Activated T-cell treated with anti-CD3 and anti-CD28 coated beads, Interleukin-2, amount 50 U/mL, for 4 hours (primary cell): ENCODE data around the gene ZNF699. TPM values are rescaled to one million over a fixed set of nuclear protein-coding genes. Genes with fewer than 3 reads are reported as not detected.
A peak's percentile ranks its signal among the peaks of the same experiment; 100 is the strongest.
"Not testable (repeated sequence)": the region's sequence is repeated elsewhere in the genome, so short reads cannot be mapped to it uniquely, and the experiment has no call there.

Experiments
- ATAC-seq, 2 donors: fragments of 200-7000 bp; cut with Tn5 transposase; one replicate each; pipeline ENCODE4 v1.10.0; 2021
- DNase-seq: peaks from one replicate; pipeline ENCODE4 v3.0.0-alpha.2; 2020
- H3K27me3 Mint-ChIP-seq: one replicate; pipeline ENCODE4 v1.8.0; 2021; ENCODE audit warnings: low read depth, mixed read lengths
- H3K36me3 Mint-ChIP-seq: one replicate; pipeline ENCODE4 v1.8.0; 2022; ENCODE audit warnings: mixed read lengths; ENCODE audit not compliant: insufficient read depth
- H3K4me1 Mint-ChIP-seq: one replicate; pipeline ENCODE4 v1.8.0; 2021; ENCODE audit warnings: low read depth, mixed read lengths
- H3K4me3 Mint-ChIP-seq: one replicate; pipeline ENCODE4 v1.8.0; 2021; ENCODE audit warnings: mild to moderate bottlenecking, moderate library complexity, mixed read lengths
- H3K9me3 Mint-ChIP-seq: one replicate; pipeline ENCODE4 v1.8.0; 2021; ENCODE audit warnings: mixed read lengths
- total RNA-seq, 3 donors: library from RNA; stranded (reverse); gene quantifications; one replicate each; pipeline ENCODE4 v1.2.1, GENCODE V29; 2021

ZNF699 gene
- total RNA-seq, 3 donors from 2014 or later = 3.5 to 5.6 (median 3.8) TPM

GRCh38 chr19:9321338-9321737 lies 11.7 kb upstream of the ZNF699 start:
- DNase-seq = no peak
- H3K4me3 Mint-ChIP-seq = no peak overlapping the region
- peaks cover 12% of the 10 kb centered on the region for H3K36me3 Mint-ChIP-seq
- peaks cover 19% of the 10 kb centered on the region for H3K9me3 Mint-ChIP-seq
- ATAC-seq = no peak
- H3K27me3 Mint-ChIP-seq = no peaks in the 10 kb centered on the region
- peaks cover 20% of the 10 kb centered on the region for H3K4me1 Mint-ChIP-seq

GRCh38 chr19:9313756-9314155 lies 4.1 kb upstream of the ZNF699 start:
- Mint-ChIP-seq H3K36me3 (peaks cover 2% of the 10 kb centered on the region), H3K4me3 (no peak overlapping the region), H3K4me1 (peaks cover 4% of the 10 kb centered on the region), H3K9me3 (peaks cover 17% of the 10 kb centered on the region), H3K27me3 (peaks cover 7% of the 10 kb centered on the region)
- DNase-seq (no peak), ATAC-seq (no peak)

- peaks cover 12% of the 10 kb centered on the region for H3K36me3 Mint-ChIP-seq
- peak; percentile 79 for DNase-seq
Observed at GRCh38 chr19:9309974-9310446, 372 bp upstream of the ZNF699 start.

GRCh38 chr19:9308091-9308770 lies 1.4 kb downstream of the ZNF699 start:
- no peak for ATAC-seq
- Mint-ChIP-seq H3K27me3 (no peaks in the 10 kb centered on the region), H3K36me3 (peaks cover 27% of the 10 kb centered on the region), H3K9me3 (peaks cover 7% of the 10 kb centered on the region), H3K4me1 (peaks cover 16% of the 10 kb centered on the region), H3K4me3 (peak overlapping the region; percentile 88)
- no peak for DNase-seq

More at GRCh38 chr19:9309974-9310446, 372 bp upstream of the ZNF699 start:
- Mint-ChIP-seq H3K4me3 (peak overlapping the region; percentile 88), H3K27me3 (no peaks in the 10 kb centered on the region), H3K4me1 (peaks cover 16% of the 10 kb centered on the region), H3K9me3 (peaks cover 9% of the 10 kb centered on the region)
- ATAC-seq = peak; percentile 77 to 79

- H3K27me3 Mint-ChIP-seq = no peaks in the 10 kb centered on the region
- ATAC-seq = no peak
- no peak overlapping the region for H3K4me3 Mint-ChIP-seq
- H3K4me1 Mint-ChIP-seq = peaks cover 16% of the 10 kb centered on the region
- H3K9me3 Mint-ChIP-seq = peaks cover 14% of the 10 kb centered on the region
- DNase-seq = no peak
- peaks cover 44% of the 10 kb centered on the region for H3K36me3 Mint-ChIP-seq
Observed at GRCh38 chr19:9306443-9306842, 3.2 kb downstream of the ZNF699 start.

- no peak for DNase-seq
- Mint-ChIP-seq H3K36me3 (peaks cover 74% of the 10 kb centered on the region), H3K4me1 (no peaks in the 10 kb centered on the region), H3K4me3 (no peak overlapping the region), H3K9me3 (peaks cover 60% of the 10 kb centered on the region), H3K27me3 (no peaks in the 10 kb centered on the region)
- ATAC-seq = no peak
Observed at GRCh38 chr19:9296336-9296735, 13.3 kb downstream of the ZNF699 start.

GRCh38 chr19:9295411-9295849 lies 14.2 kb downstream of the ZNF699 start:
- ATAC-seq (no peak), DNase-seq (no peak)
- H3K4me1 Mint-ChIP-seq = no peaks in the 10 kb centered on the region
- peaks cover 56% of the 10 kb centered on the region for H3K9me3 Mint-ChIP-seq
- no peaks in the 10 kb centered on the region for H3K27me3 Mint-ChIP-seq
- peaks cover 66% of the 10 kb centered on the region for H3K36me3 Mint-ChIP-seq
- no peak overlapping the region for H3K4me3 Mint-ChIP-seq

- H3K4me1 Mint-ChIP-seq = no peaks in the 10 kb centered on the region
- H3K9me3 Mint-ChIP-seq = peaks cover 40% of the 10 kb centered on the region
- peaks cover 32% of the 10 kb centered on the region for H3K36me3 Mint-ChIP-seq
- no peak overlapping the region for H3K4me3 Mint-ChIP-seq
- no peaks in the 10 kb centered on the region for H3K27me3 Mint-ChIP-seq
- DNase-seq = no peak
- ATAC-seq = no peak
Observed at GRCh38 chr19:9289231-9289884, 20.3 kb downstream of the ZNF699 start.

- not testable (repeated sequence) for H3K36me3 Mint-ChIP-seq, H3K4me1 Mint-ChIP-seq, ATAC-seq
- peaks cover 38% of the 10 kb centered on the region for H3K9me3 Mint-ChIP-seq
- peak overlapping the region; percentile 24 for H3K4me3 Mint-ChIP-seq
- H3K27me3 Mint-ChIP-seq = peaks cover 18% of the 10 kb centered on the region
- peak; percentile 17 for DNase-seq
Observed at GRCh38 chr19:9283485-9283884, 26.2 kb downstream of the ZNF699 start.

- Mint-ChIP-seq H3K9me3 (peaks cover 9% of the 10 kb centered on the region), H3K4me3 (no peak overlapping the region), H3K27me3 (peaks cover 14% of the 10 kb centered on the region), H3K36me3 (peaks cover 2% of the 10 kb centered on the region), H3K4me1 (no peaks in the 10 kb centered on the region)
- DNase-seq (no peak), ATAC-seq (no peak)
Observed at GRCh38 chr19:9251236-9251635, 58.4 kb downstream of the ZNF699 start.

GRCh38 chr19:9250630-9251029 lies 59.0 kb downstream of the ZNF699 start, which contains the start of gene OR7E24:
OR7E24 (plus strand) TSS chr19:9250930; CDS start chr19:9251044, 114 bp downstream.
- no peaks in the 10 kb centered on the region for H3K4me1 Mint-ChIP-seq
- no peak within 1 kb of the TSS for H3K4me3 Mint-ChIP-seq
- DNase-seq = no peak
- peaks cover 9% of the 10 kb centered on the region for H3K9me3 Mint-ChIP-seq
- H3K36me3 Mint-ChIP-seq = peaks cover 2% of the 10 kb centered on the region
- peaks cover 14% of the 10 kb centered on the region for H3K27me3 Mint-ChIP-seq
- ATAC-seq = no peak

Other genes starting within 250 kb of the ZNF699 start
- gene OR1M1, start 222.8 kb downstream of the ZNF699 start, total RNA-seq = not detected
- gene OR7G2, start 202.4 kb downstream of the ZNF699 start, total RNA-seq = not detected
- gene OR7G1, start 194.1 kb downstream of the ZNF699 start, total RNA-seq = not detected
- not detected for gene OR7G3, start 182.9 kb downstream of the ZNF699 start, total RNA-seq
- gene ZNF317, start 169.4 kb downstream of the ZNF699 start, total RNA-seq = 10 to 100 TPM; 53.6 to 57.4 (median 56.4) TPM
- gene OR7D2, start 130.9 kb downstream of the ZNF699 start, total RNA-seq = under 1 TPM in 2 of 3 donors, not detected in 1; 0.10 to 0.24 TPM
- gene OR7D4, start 90.2 kb downstream of the ZNF699 start, total RNA-seq = not detected
- not detected for gene OR7E24, start 58.9 kb downstream of the ZNF699 start, total RNA-seq
- gene ZNF559, start 14.3 kb upstream of the ZNF699 start, total RNA-seq = 10 to 100 TPM in 1 of 3 donors, 1 to 10 TPM in 2; 6.6 to 11.0 (median 8.2) TPM
- gene ZNF177, start 53.2 kb upstream of the ZNF699 start, total RNA-seq = under 1 TPM in 2 of 3 donors, not detected in 1; 0.27 to 0.37 TPM
- 10 to 100 TPM; 17.9 to 26.5 (median 21.9) TPM for gene ZNF266, start 125.7 kb upstream of the ZNF699 start, total RNA-seq
- not detected for gene ZNF560, start 188.8 kb upstream of the ZNF699 start, total RNA-seq
- 10 to 100 TPM; 11.4 to 12.8 (median 12.4) TPM for gene ZNF426, start 228.8 kb upstream of the ZNF699 start, total RNA-seq